ENCODE measurements around the gene CACFD1. TPM values are rescaled to one million over a fixed set of nuclear protein-coding genes. Genes with fewer than 3 reads are reported as not detected.

The CACFD1 gene
- total RNA-seq, 4 donors from 2014 or later, result 13.2 to 68.5 (median 54.4) TPM

DNA sequence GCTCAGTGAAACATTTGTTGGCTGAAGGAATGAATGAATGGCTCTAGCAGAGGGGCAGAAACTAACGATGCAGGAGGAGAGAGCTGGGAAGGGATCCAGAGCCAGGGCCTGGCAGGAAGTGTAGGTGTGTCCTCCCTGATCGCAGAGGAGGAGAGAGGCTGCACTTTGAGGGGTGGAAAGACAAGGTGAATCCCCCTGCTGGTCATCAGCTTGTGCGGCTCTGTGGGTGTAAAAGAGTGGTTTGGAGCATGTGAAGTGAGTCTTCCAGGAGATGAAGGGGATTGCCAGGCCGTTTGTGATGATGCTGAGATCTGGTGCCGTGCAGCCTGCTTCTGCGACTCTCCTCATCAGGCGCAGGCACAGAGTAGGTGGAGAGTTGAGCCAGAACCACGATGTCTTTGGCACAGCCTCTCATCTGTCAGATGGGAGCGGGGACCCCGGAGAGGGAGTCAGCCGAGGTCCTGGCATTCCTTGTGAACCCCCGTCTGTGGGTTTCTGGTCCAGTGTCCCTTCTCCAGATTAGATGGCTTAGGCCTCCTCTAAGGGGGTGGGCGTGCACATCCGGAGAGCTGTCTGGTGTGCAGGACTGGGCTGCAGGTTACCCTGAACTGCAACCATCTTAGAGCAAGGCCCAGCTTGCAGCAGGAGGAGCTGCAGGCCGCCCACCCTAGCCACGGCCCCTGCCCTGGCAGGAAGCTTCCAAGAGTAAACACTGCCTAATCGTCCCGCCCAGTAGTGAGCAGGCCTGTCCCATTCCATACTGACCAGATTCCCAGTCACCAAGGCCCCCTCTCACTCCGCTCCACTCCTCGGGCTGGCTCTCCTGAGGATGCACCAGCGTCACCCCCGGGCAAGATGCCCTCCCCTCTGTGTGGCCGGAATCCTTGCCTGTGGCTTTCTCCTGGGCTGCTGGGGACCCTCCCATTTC lies 37.9 kb upstream of the CACFD1 start, which contains the start of gene ADAMTS13:
ADAMTS13 (plus strand) TSS at position 753 of the 928 bp plus-strand sequence; CDS start at position 830, 77 bp downstream.
- no peak for DNase-seq
- H3K36me3 ChIP-seq, result no peaks in the 10 kb centered on the region
- no peak for TF ChIP-seq CTCF (IDR thresholded peaks at IDR 0.05)
- no peak for TF ChIP-seq POLR2A (IDR thresholded peaks at IDR 0.05)
- no peaks in the 10 kb centered on the region for H3K27me3 ChIP-seq
- no peaks in the 10 kb centered on the region for H3K9me3 ChIP-seq
- H3K4me1 ChIP-seq, result peaks cover 3 to 14% (median 4%) of the 10 kb centered on the region in 4 donors
- H3K27ac ChIP-seq, result no peak within 1 kb of the TSS
- H3K4me3 ChIP-seq, result no peak within 1 kb of the TSS

- Histone ChIP-seq H3K4me1 (peaks cover 0 to 14% (median 4%) of the 10 kb centered on the region in 4 donors), H3K4me3 (no peak overlapping the region), H3K9me3 (peaks cover 0 to 3% (median 0%) of the 10 kb centered on the region in 4 donors), H3K27me3 (peaks cover 0 to under 1% of the 10 kb centered on the region in 2 donors), H3K36me3 (no peaks in the 10 kb centered on the region), H3K27ac (no peak overlapping the region)
- DNase-seq, result no peak
- no peak for TF ChIP-seq POLR2A (IDR thresholded peaks at IDR 0.05)
- no peak for TF ChIP-seq CTCF (IDR thresholded peaks at IDR 0.05)
Observed at GRCh38 chr9:133423216-133423615, 36.6 kb upstream of the CACFD1 start.

GRCh38 chr9:133424187-133424586 lies 35.6 kb upstream of the CACFD1 start:
- TF ChIP-seq POLR2A (IDR thresholded peaks at IDR 0.05) (no peak), CTCF (IDR thresholded peaks at IDR 0.05) (no peak)
- peaks cover 0 to 15% (median 8%) of the 10 kb centered on the region in 4 donors for H3K4me1 ChIP-seq

DNA sequence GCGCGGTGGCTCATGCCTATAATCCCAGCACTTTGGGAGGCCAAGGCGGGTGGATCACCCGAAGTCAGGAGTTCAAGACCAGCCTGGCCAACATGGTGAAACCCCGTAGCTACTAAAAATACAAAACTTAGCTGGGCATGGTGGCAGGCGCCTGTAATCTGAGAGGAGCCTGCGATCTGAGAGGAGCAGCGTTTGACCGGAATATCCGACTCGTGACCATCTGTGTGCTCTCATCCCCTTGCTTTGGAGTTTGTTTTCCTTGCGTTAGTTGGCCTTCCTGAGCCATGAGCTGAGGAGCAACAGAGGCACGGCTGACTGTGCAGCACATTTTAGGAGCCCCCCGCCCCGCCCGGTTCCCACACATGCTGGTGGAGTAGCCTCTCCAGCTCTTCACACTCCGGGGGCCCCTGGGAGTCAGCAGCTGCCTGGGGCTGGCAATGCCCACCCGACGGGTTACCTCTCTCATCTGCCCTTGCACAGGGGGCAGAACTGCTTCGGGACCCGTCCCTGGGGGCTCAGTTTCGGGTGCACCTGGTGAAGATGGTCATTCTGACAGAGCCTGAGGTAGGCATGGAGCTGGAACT lies 34.6 kb upstream of the CACFD1 start:
- Histone ChIP-seq H3K36me3 (no peaks in the 10 kb centered on the region), H3K27ac (no peak overlapping the region), H3K9me3 (peaks cover 0 to 3% (median 0%) of the 10 kb centered on the region in 4 donors), H3K4me3 (no peak overlapping the region), H3K27me3 (peaks cover 0 to 5% of the 10 kb centered on the region in 2 donors), H3K4me1 (peaks cover 0 to 15% (median 6%) of the 10 kb centered on the region in 4 donors)
- TF ChIP-seq CTCF (IDR thresholded peaks at IDR 0.05) (no peak), POLR2A (IDR thresholded peaks at IDR 0.05) (no peak)
- no peak for DNase-seq

More at GRCh38 chr9:133424187-133424586, 35.6 kb upstream of the CACFD1 start:
- Histone ChIP-seq H3K36me3 (no peaks in the 10 kb centered on the region), H3K27ac (no peak overlapping the region), H3K9me3 (peaks cover 0 to 3% (median 0%) of the 10 kb centered on the region in 4 donors), H3K4me3 (no peak overlapping the region), H3K27me3 (peaks cover 0 to 5% of the 10 kb centered on the region in 2 donors)
- DNase-seq, result no peak

DNA sequence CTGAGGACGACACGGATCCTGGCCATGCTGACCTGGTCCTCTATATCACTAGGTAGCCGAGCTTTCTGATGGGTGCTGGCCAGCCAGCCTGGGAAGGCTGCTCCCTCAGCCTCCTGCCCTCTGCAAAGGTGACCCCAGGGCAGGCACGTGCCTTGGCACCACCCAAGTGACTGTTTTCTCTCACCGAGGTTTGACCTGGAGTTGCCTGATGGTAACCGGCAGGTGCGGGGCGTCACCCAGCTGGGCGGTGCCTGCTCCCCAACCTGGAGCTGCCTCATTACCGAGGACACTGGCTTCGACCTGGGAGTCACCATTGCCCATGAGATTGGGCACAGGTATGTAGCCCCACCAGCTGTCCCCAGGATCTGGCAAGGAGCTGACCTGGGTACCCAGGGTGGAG lies 33.8 kb upstream of the CACFD1 start:
- Histone ChIP-seq H3K27me3 (peaks cover 0 to 5% of the 10 kb centered on the region in 2 donors), H3K4me1 (peaks cover 0 to 15% (median 6%) of the 10 kb centered on the region in 4 donors), H3K36me3 (no peaks in the 10 kb centered on the region), H3K4me3 (no peak overlapping the region), H3K9me3 (peaks cover 0 to 3% (median 0%) of the 10 kb centered on the region in 4 donors), H3K27ac (no peak overlapping the region)
- peak in 1 of 3 donors; percentile 59 for DNase-seq
- TF ChIP-seq POLR2A (IDR thresholded peaks at IDR 0.05) (no peak), CTCF (IDR thresholded peaks at IDR 0.05) (no peak)

All from Peyer's patch (tissue), 4 donors.